ENCODE results near the gene PKDREJ. TPM values are rescaled to one million over a fixed set of nuclear protein-coding genes. Genes with fewer than 3 reads are reported as not detected.

The PKDREJ gene
- total and polyA plus RNA-seq, 12 donors: 0.01 to 0.23 (median 0.10) TPM; not detected in 1

DNA sequence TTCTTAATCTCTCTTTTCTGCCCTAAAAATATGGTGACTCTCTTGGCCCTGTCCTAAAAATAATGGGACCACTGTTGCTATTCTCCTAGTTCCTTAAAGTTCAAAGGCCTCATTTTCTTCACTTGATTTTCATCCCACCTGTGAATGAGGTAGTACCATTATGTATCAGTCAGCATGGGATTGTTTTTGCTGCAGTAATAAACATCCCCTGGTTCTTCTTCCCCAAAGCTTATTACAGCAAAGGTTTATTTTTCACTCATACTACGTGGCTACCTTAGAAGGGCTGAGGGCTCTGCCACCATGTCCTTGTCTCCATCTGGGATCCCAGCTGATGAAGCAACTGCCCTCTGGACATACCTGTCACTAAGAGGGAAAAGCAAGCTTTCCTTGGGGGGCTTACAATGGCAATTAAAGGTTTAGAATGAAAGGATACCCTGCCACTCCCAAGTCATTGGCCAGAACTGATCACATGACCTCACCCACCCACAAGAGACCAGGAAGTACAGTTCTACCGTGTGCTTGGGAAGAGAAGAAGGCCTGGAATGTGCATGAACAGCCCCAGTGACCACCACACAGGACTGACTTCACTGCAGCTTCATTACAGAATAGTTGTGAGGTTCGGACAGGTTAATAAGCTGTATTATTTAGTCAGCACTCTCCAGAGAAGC is 12.4 kb upstream of the PKDREJ start:
- peaks cover 4 to 24% (median 15%) of the 10 kb centered on the region in 9 donors for H3K4me1 ChIP-seq
- WGBS, 2 donors: 73 to 75% methylated on average over 3 of the region's 3 CpGs
- H3K36me3 ChIP-seq: peaks cover 0 to 100% (median 45%) of the 10 kb centered on the region in 9 donors
- ATAC-seq (no peak), DNase-seq (no peak)
- H3K4me3 ChIP-seq: no peak overlapping the region
- no peak overlapping the region for H3K27ac ChIP-seq
- TF ChIP-seq, protein P1, sequence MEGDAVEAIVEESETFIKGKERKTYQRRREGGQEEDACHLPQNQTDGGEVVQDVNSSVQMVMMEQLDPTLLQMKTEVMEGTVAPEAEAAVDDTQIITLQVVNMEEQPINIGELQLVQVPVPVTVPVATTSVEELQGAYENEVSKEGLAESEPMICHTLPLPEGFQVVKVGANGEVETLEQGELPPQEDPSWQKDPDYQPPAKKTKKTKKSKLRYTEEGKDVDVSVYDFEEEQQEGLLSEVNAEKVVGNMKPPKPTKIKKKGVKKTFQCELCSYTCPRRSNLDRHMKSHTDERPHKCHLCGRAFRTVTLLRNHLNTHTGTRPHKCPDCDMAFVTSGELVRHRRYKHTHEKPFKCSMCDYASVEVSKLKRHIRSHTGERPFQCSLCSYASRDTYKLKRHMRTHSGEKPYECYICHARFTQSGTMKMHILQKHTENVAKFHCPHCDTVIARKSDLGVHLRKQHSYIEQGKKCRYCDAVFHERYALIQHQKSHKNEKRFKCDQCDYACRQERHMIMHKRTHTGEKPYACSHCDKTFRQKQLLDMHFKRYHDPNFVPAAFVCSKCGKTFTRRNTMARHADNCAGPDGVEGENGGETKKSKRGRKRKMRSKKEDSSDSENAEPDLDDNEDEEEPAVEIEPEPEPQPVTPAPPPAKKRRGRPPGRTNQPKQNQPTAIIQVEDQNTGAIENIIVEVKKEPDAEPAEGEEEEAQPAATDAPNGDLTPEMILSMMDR (IDR thresholded peaks at IDR 0.05): no peak
- intact Hi-C loops (cut with DNase I): no loop called here
- H3K9me3 ChIP-seq: no peaks in the 10 kb centered on the region
- H3K27me3 ChIP-seq: no peaks in the 10 kb centered on the region

DNA sequence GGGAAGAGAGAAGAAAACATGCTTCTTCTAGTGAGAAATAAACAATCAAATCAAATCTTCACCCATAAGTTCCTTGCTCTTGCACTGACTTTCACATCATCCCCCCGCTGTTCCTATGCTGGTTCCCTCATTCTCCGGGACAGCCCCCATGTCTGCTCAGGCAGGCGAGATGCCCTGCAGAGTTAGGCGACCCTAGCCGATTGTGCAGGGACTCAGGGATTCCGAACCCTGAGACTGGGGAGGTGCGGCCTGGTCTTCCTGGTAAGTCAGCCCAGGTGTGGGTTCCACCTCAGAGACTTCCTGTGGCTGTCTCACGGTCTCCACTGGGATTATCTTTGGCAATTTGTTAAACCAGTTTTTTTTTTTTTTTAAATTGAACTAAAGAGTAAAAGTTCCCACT is 11.2 kb upstream of the PKDREJ start:
- Histone ChIP-seq H3K4me1 (peaks cover 0 to 17% (median 8%) of the 10 kb centered on the region in 9 donors), H3K36me3 (peaks cover 0 to 98% (median 40%) of the 10 kb centered on the region in 9 donors), H3K9me3 (no peaks in the 10 kb centered on the region), H3K4me3 (no peak overlapping the region), H3K27me3 (no peaks in the 10 kb centered on the region), H3K27ac (no peak overlapping the region)
- DNase-seq (no peak), ATAC-seq (no peak)
- intact Hi-C loops (cut with DNase I): no loop called here
- 95 to 97% methylated on average over 8 of the region's 8 CpGs for WGBS, 2 donors
- TF ChIP-seq, protein P1 (IDR thresholded peaks at IDR 0.05): no peak

DNA sequence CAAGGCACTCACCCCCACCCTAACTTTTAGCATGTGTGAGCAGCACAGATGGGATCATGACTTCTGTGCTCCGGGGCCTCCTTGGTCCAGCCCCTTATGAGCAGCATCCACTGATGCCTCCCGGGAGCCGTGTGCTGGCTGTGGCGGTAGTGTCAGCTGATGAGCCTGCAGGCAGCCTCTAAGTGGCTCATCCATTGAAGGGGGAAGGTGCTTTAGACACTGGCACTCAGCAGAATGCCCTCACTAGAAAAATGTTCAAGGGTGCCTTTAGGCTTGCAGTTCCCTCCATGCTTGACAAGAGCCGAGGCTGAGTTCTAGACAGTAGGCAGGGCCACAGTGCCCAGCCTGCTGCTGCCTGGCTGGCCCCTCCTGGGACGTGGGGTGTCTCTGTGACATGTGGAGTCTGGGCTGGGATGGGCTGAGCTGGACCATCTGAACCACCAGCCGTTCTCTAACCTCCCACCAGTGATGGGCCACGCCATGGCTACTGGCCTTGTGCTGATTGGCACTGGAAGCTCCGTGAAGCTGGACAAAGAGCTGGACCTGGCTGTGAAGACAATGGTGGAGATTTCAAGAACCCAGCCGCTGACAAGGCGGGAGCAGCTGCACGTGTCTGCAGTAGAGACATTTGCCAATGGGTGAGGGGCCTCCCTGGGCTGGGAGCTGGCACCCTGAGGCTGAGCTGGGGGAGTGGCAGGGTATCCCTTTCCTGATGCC is 10.4 kb upstream of the PKDREJ start:
- H3K4me1 ChIP-seq: peaks cover 0 to 22% (median 13%) of the 10 kb centered on the region in 9 donors
- intact Hi-C loops (cut with DNase I): no loop called here
- no peaks in the 10 kb centered on the region for H3K27me3 ChIP-seq
- ATAC-seq (peak in 2 of 8 donors; percentile 56 to 58), DNase-seq (no peak)
- no peaks in the 10 kb centered on the region for H3K9me3 ChIP-seq
- H3K36me3 ChIP-seq: peaks cover 0 to 92% (median 32%) of the 10 kb centered on the region in 9 donors
- WGBS, 2 donors: 76 to 83% methylated on average over 12 of the region's 12 CpGs
- TF ChIP-seq, protein P1 (IDR thresholded peaks at IDR 0.05): no peak
- peak overlapping the region in 1 of 10 donors; percentile 21 for H3K27ac ChIP-seq
- H3K4me3 ChIP-seq: no peak overlapping the region

GRCh38 chr22:46272762-46273431 is 9.8 kb upstream of the PKDREJ start:
- Histone ChIP-seq H3K27ac (no peak overlapping the region), H3K9me3 (no peaks in the 10 kb centered on the region), H3K4me1 (peaks cover 0 to 28% (median 20%) of the 10 kb centered on the region in 9 donors), H3K27me3 (no peaks in the 10 kb centered on the region), H3K36me3 (peaks cover 0 to 85% (median 25%) of the 10 kb centered on the region in 9 donors), H3K4me3 (no peak overlapping the region)
- DNase-seq (no peak), ATAC-seq (no peak)
- TF ChIP-seq, protein P1 (IDR thresholded peaks at IDR 0.05): no peak
- intact Hi-C loops (cut with DNase I): no loop called here
- 92 to 96% methylated on average over 12 of the region's 12 CpGs for WGBS, 2 donors

All from heart right ventricle (tissue), 16 donors.